ENCODE data around the gene PRKCH. TPM values are rescaled to one million over a fixed set of nuclear protein-coding genes. Genes with fewer than 3 reads are reported as not detected.

The PRKCH gene
- total RNA-seq, 1 experiment from 2014 or later, result 2.7 TPM

GRCh38 chr14:61491876-61492434, 170.6 kb downstream of the PRKCH start:
- no peak for DNase-seq (ENCODE audit: low read depth, low spot score)
- in situ Hi-C loops (cut with HindIII; ENCODE audit: low pct_unique_long_range_greater_than_20kb, low sequenced_read_pairs) (no loop called here), intact Hi-C loops (cut with micrococcal nuclease; ENCODE audit: unreplicated experiment) (no loop called here)
- no TSS peak for BruUV-seq (replicated peaks)
- no peak overlapping the region for H3K27ac ChIP-seq (ENCODE audit: low read length)
- ATAC-seq, result no peak
- no peaks in the 10 kb centered on the region for H3K4me1 ChIP-seq (ENCODE audit: control insufficient read depth, insufficient read depth, low read length)
- TF ChIP-seq TCF7L2 (IDR thresholded peaks at IDR 0.05; ENCODE audit: low read depth, low read length), result no peak
- no peaks in the 10 kb centered on the region for H3K27me3 ChIP-seq (ENCODE audit: control insufficient read depth, insufficient read depth, low read length)
- ChIA-PET POLR2A (no interaction called here), CTCF (no interaction called here)
- no peaks in the 10 kb centered on the region for H3K9me3 ChIP-seq (ENCODE audit: control insufficient read depth, insufficient read depth, low read depth, low read length)
- no peaks in the 10 kb centered on the region for H3K36me3 ChIP-seq (ENCODE audit: control insufficient read depth, insufficient read depth, low read length)
- H3K4me3 ChIP-seq (ENCODE audit: low read depth in 2 of 2, low read length in 2 of 2), result no peak overlapping the region

- intact Hi-C loops (cut with micrococcal nuclease; ENCODE audit: unreplicated experiment) (no loop called here), in situ Hi-C loops (cut with HindIII; ENCODE audit: low pct_unique_long_range_greater_than_20kb, low sequenced_read_pairs) (no loop called here)
- ATAC-seq (no peak), DNase-seq (ENCODE audit: low read depth, low spot score) (no peak)
- Histone ChIP-seq H3K4me1 (ENCODE audit: control insufficient read depth, insufficient read depth, low read length) (no peaks in the 10 kb centered on the region), H3K27me3 (ENCODE audit: control insufficient read depth, insufficient read depth, low read length) (no peaks in the 10 kb centered on the region), H3K4me3 (ENCODE audit: low read depth in 2 of 2, low read length in 2 of 2) (no peak overlapping the region), H3K9me3 (ENCODE audit: control insufficient read depth, insufficient read depth, low read depth, low read length) (no peaks in the 10 kb centered on the region), H3K27ac (ENCODE audit: low read length) (no peak overlapping the region), H3K36me3 (ENCODE audit: control insufficient read depth, insufficient read depth, low read length) (no peaks in the 10 kb centered on the region)
- ChIA-PET POLR2A (no interaction called here), CTCF (no interaction called here)
- TF ChIP-seq CTCF (IDR thresholded peaks at IDR 0.05) (no peak), SIN3A (IDR thresholded peaks at IDR 0.05; ENCODE audit: borderline replicate concordance, insufficient read depth, low read depth, low read length) (no peak), POLR2AphosphoS5 (IDR thresholded peaks at IDR 0.05; ENCODE audit: low read depth, low read length) (no peak), TCF7L2 (IDR thresholded peaks at IDR 0.05; ENCODE audit: low read depth, low read length) (no peak)
- TF ChIP-seq, protein P1, sequence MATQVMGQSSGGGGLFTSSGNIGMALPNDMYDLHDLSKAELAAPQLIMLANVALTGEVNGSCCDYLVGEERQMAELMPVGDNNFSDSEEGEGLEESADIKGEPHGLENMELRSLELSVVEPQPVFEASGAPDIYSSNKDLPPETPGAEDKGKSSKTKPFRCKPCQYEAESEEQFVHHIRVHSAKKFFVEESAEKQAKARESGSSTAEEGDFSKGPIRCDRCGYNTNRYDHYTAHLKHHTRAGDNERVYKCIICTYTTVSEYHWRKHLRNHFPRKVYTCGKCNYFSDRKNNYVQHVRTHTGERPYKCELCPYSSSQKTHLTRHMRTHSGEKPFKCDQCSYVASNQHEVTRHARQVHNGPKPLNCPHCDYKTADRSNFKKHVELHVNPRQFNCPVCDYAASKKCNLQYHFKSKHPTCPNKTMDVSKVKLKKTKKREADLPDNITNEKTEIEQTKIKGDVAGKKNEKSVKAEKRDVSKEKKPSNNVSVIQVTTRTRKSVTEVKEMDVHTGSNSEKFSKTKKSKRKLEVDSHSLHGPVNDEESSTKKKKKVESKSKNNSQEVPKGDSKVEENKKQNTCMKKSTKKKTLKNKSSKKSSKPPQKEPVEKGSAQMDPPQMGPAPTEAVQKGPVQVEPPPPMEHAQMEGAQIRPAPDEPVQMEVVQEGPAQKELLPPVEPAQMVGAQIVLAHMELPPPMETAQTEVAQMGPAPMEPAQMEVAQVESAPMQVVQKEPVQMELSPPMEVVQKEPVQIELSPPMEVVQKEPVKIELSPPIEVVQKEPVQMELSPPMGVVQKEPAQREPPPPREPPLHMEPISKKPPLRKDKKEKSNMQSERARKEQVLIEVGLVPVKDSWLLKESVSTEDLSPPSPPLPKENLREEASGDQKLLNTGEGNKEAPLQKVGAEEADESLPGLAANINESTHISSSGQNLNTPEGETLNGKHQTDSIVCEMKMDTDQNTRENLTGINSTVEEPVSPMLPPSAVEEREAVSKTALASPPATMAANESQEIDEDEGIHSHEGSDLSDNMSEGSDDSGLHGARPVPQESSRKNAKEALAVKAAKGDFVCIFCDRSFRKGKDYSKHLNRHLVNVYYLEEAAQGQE (IDR thresholded peaks at IDR 0.05; ENCODE audit: insufficient read depth in 1 of 2, low read depth in 2 of 2, low read length in 1 of 2), result no peak
- no TSS peak for BruUV-seq (replicated peaks)
Observed at GRCh38 chr14:61492474-61492873, 171.1 kb downstream of the PRKCH start.

DNA sequence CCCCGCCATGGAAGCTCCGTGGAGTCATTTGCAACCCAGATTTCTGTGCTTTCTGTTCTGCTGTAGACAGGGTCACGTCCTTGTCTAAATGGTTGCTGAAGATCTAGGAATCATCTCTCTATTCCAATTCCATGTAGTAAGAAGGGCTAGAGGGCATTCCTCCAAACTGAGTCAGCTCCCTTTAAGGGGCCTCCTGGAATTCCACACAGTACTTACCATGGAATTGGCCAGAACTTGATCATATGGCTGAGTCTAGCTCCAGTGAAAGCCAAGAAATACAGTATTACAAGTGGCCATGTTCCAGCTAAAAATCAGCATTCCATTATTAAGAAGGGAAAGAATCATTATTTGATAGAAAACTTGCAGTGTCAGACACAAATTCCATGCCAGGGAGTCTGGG, 171.9 kb downstream of the PRKCH start:
- DNase-seq (ENCODE audit: low read depth, low spot score), result no peak
- ChIA-PET CTCF (no interaction called here), POLR2A (no interaction called here)
- in situ Hi-C loops (cut with HindIII; ENCODE audit: low pct_unique_long_range_greater_than_20kb, low sequenced_read_pairs), result no loop called here
- Histone ChIP-seq H3K27ac (ENCODE audit: low read length) (no peak overlapping the region), H3K36me3 (ENCODE audit: control insufficient read depth, insufficient read depth, low read length) (no peaks in the 10 kb centered on the region), H3K27me3 (ENCODE audit: control insufficient read depth, insufficient read depth, low read length) (no peaks in the 10 kb centered on the region), H3K4me1 (ENCODE audit: control insufficient read depth, insufficient read depth, low read length) (no peaks in the 10 kb centered on the region), H3K9me3 (ENCODE audit: control insufficient read depth, insufficient read depth, low read depth, low read length) (no peaks in the 10 kb centered on the region), H3K4me3 (ENCODE audit: low read depth in 2 of 2, low read length in 2 of 2) (no peak overlapping the region)
- BruUV-seq (replicated peaks), result no TSS peak
- intact Hi-C loops (cut with micrococcal nuclease; ENCODE audit: unreplicated experiment), result no loop called here
- no peak for ATAC-seq
- TF ChIP-seq TCF7L2 (IDR thresholded peaks at IDR 0.05; ENCODE audit: low read depth, low read length) (no peak), POLR2AphosphoS5 (IDR thresholded peaks at IDR 0.05; ENCODE audit: low read depth, low read length) (no peak), SIN3A (IDR thresholded peaks at IDR 0.05; ENCODE audit: borderline replicate concordance, insufficient read depth, low read depth, low read length) (no peak), CTCF (IDR thresholded peaks at IDR 0.05) (no peak)
- TF ChIP-seq, protein P1 (IDR thresholded peaks at IDR 0.05; ENCODE audit: insufficient read depth in 1 of 2, low read depth in 2 of 2, low read length in 1 of 2), result no peak

Measured in Panc1 (cell line).